GM18858 (cell line): Measurements from ENCODE around the gene PRR20G.
"Not testable (repeated sequence)": the region's sequence is repeated elsewhere in the genome, so short reads cannot be mapped to it uniquely, and the experiment has no call there.

Experiments
- ATAC-seq: cut with Tn5 transposase; IDR thresholded peaks from one replicate; pipeline ENCODE4 v1.9.1; 2021; ENCODE audit not compliant: unreplicated experiment

PRR20G gene

DNA sequence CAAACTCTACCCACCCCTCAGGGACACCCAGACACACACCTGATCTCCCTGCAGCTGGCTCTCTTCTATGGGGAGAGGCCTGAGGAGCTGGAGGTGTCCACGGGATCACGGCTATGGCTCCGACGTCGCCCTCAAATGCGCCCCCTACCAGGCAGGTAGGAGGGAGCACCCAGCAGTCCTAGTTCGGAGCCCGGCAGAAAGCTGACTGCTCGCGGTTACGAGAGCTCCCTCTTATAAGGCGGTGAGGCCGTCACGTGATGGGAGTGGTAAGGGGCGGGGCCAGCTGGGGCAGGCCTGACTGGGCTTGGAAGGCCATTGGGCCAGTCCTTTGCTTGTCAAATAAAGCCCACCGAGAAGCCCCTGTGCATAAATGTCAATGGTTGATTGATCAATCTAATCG is at the start of gene PRR20G:
TSS of gene PRR20G (minus strand) at position 207 of the 400 bp plus-strand sequence. CDS start 681 bp downstream, outside the sequence.
- no peak for ATAC-seq

DNA sequence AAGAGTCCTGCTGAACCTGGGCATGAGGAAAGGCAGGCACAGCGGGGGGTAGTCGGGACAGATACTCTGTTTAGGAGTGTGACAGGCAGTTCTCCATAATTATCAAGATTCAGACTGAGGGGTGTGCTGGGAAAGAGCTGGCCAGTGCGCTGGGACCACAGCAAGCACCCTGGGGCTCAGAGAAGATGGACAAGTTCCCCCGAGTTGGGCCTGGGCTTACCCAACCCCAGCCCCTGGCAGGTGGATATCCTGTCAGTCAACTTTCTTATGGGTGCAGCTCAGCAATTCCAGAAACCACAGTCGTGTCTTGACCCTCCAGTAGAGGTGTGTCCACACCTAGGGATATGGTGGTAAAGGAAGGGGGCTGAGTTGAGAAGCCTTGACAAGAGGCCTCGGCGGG is 49.2 kb upstream of the PRR20G start:
- ATAC-seq = no peak

DNA sequence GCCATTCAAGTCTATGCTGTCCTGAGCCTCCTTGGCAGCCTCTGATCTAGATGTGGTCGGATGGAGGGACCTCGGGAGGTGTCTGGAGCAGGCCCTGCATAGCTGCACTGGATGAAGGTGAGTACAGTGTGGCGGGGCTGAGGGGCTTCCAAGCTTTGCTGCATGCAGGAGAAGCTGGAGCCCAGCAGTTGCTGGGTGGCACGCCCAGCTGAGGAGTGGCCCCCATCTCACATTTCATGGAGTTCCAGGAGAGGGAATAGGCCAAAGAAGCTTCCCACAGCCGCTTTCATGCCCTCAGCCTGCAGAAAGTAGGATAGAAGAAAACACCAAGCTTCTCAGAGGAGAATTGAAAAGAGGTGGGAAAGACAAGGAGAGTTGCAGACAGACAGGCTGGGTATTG is 48.3 kb upstream of the PRR20G start:
- no peak for ATAC-seq

DNA sequence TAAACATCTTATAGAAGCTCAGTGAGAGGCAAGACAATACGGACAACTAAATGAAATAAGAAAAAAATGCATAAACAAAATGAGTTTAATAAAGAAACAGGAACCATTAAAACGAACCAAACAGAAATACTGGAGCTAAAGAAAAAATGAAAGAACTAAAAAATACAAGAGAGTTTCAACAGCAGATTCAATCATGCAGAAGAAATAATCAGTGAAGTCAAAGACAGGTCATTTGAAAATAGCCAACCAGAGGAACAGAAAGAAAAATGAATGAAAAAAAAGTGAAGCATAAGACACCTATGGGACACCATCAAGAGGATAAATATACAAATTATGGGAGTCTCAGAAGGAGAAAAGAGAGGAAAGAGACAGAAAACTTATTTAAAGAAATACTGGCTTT is 42.5 kb upstream of the PRR20G start:
- ATAC-seq = no peak

DNA sequence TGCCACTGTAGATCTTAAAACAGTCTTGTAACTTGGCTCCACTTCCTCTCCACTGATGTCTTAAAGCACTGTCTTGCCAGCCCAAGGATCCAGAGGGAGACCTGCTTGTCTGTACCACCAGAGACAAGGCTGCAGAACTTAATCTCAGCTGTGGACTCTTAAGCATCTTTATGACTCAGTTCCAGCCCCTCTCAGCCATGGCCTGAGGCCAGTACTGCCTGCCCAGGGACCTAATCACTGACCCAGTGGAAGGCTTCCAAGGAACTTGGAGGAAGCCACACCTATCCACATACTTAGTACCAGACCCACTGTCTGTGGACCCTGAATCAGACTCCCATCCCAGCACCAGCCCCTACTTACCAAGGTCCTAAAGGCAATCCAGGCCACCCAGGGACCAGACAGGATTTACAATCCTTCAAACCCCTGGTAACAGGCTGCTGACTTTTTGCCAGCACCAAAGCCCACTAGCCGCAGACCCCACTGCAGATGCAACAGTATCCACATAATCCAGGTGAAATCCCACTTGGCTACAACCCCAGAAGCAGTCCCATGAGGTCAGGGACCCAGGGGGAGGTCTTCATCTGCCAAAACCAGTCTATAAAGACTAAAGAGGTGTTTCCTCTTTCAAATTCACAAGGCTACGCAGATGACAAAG is 41.9 kb upstream of the PRR20G start:
- no peak for ATAC-seq

DNA sequence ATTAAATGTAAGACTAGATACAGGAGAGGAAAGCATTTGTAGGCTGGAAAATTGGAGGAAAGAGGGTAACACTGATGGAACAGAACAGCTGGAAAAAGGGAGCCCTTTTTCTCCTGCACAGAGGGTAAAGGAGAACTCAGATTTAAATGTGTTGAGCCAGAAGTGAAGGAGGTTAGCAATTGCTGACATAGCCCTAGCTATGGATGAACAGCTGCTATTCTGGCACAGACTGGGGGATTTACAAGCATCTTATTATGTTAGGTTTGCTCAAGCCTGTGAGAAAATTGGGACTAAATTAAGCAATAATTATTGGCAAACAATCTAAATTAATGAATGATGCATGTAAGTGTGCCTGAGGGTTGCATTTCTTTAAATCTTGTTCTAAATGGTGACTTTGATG is 40.6 kb upstream of the PRR20G start:
- ATAC-seq = no peak

DNA sequence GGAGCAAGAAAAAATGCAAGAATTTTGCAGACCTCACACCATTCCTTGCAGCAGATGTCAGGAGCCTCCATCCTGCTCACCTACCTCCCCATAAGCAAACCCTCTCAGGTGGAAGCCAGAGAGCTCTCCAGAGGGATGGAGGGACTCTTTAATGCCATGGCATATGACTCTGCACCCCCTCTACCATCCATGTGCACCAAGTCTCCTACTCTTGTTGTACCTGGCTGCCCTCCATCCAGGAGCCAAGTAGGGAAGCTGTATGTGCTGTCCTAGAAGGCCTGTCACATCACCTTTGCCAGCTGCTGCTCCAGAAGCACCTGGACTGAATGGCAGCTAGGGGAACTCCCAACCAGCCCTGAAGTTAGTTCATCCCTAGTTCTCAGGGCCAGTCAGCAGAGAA is 38.5 kb upstream of the PRR20G start:
- ATAC-seq = no peak

DNA sequence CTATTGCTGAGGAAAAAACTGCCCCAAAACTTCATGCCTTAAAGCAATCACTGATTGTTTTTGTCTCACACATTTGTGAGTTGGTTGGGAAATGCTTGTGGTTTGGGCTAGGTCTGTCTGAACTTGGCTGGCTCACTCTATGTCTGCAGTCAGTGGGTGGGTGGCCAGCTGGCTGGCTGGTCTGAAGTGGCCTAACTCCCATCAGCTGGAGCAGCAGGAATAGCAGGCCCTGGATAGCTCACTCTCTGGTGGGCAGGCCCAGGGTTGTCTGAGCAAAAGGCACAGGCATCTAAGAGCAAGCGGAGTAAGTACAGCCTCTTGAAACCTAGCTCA is 37.7 kb upstream of the PRR20G start:
- no peak for ATAC-seq

DNA sequence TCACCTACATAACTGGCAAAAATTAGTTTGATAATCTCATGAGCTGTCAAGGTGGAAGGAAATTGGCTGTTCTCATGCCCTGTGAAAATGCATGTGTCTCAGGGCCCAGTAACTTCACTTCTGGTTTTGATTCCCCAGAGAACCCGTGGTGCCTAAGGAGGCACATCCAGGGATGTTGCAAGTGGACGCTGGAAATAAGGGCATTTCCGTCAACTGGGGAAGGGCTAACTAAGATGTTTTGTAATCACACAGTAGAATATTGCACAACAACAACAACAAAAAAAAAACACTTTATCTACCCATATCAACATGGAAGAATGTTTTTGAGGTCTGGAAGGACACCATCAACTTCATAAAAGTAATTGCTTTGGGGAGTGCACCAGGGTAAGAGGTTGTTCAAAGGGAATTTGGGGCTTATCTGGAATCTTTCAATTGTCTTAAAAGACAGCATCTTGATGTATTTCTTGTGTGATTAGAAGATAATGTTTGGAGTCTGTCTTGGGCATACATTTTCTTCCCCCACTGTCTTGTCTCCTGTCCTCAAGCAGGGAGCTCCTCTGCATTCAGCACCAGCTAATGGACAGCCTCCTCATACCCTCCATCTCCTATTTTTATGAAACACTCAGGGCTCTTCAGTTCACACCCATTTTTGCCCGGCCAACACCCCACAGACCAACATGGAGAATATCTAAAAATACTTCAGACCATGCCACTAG is 37.2 kb upstream of the PRR20G start:
- ATAC-seq = no peak

DNA sequence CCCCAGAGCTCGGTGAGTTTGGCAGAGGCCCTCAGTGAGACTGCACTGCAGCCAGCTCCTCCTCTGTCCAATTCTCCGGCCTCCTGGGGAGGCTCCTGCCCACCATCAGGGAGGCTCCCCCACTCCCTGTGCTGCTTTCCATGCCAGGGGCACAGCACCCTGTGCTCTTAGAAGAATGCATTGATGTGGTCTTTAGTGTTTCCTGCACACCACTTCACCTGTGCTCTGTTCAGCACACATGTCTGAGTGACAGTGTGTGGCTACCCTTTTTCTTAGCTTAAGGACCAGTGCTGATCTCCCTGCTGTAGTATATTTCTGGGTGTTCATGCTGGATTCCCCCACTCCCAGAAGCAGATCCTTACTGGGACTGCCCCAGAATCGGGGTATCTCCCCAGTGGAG is 36.2 kb upstream of the PRR20G start:
- no peak for ATAC-seq

DNA sequence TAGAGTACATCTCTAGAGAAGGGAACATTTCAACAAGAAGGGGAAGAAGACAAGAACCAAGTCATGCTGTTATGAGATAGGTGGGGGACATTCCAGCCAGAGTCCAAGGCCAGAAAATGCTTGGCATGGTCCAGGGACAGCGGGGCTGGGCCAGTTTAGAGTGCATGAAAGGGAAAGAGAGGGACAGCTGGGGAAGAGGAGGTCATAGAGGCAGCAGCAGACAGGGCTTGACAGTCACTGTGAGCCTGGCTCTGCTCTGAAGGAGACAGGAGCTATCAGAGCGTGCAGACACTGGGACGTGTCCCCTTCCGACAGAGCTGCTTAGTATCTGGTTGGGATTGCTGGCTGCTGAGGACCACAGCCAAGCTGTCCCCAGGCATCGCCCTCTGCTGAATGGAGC is 35.7 kb upstream of the PRR20G start:
- no peak for ATAC-seq

DNA sequence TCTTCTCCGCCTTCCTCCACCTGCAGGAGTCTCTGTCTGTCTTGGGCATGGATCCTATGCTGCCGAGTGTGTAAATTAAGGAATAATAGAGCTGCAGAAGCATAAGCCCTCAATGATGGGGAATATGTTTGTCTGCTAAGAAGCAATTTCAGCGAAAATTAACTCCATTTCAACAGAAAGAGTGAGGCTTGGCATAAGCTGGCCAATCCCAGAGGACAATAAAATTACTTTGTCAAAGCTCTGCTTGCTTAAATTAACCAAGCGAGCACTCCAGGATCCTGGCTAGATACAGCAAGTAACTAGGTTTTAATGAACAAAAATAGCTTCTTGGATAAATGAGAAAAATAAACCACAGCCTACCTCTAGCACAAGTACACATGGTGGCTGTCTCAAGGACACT is 33.5 kb upstream of the PRR20G start:
- ATAC-seq = no peak

DNA sequence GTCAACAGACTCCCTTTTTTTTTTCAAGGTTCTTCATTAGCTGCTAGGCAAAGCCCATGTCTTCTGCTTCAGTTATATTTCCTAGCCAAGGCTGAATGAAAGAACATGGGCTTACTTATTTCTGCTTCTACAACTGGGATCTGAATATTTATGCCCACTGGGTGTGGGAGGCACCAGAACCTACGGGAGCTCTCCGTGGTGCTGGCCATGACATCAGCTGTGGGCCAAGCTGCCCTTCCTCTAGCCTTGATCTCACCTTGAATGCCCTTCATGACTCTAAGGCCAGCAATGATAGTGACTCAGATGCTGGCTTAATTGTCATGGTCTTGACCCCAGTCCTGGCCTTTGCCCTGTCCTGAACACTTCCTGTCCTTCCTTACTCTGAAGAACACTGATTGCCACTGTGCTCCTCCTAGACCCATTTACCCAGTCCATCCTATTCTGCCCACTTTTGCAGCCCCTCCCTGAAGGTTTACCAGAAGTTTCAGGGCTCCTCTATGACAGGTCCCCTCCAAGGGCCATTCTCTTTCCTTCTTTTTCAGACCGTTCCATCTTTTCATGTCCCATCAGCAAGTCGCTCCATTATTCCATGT is 32.8 kb upstream of the PRR20G start:
- no peak for ATAC-seq

DNA sequence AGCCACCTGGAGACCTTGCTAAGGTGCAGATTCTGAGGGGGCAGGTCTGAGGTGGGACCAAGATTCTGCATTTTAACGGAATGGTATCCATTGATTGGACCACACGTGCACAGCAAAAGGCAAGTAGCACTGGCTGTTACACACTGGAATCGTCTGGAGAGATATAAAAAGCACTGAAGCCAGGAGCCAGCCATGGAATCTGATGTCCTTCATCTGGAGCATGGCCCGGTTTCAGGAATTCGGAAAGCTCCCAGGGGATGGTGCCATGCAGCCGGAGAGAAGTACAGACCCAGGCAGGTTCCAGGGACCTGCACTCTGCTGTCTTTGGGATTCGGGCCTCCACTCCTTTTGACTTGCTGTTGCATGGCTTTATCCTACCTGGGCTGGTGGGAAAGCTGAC is 28.8 kb upstream of the PRR20G start:
- ATAC-seq = no peak

DNA sequence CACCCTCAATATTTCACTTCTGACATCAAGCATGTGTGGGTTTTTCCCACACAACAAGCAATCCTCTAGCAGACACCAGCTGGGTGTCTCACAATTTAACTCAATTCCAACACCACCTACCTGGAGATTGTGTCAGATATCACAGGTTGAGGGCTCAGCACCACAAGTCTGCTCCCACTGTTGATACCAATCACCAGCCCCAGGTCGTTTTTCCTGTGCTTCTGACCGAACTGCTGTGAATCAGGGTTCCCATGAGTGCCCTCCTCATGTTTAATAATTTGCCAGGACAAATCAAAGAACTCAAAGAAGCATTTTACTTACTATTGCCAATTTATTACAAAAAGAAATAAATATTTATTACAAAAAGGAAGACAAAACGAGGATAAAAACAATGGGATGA is 25.0 kb upstream of the PRR20G start:
- no peak for ATAC-seq

DNA sequence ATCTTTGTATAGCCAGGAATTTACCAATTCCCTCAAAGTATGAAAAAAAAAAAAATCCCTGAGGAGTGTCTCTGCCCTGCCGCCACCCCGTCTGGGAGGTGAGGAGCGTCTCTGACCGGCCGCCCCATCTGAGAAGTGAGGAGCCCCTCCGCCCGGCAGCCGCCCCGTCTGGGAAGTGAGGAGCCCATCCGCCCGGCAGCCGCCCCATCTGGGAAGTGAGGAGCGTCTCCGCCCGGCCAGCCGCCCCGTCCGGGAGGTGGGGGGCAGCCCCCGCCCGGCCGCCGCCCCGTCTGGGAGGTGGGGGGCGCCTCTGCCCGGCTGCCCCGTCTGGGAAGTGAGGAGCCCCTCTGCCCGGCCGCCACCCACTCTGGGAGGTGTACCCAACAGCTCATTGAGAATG is 21.0 kb upstream of the PRR20G start:
- not testable (repeated sequence) for ATAC-seq

DNA sequence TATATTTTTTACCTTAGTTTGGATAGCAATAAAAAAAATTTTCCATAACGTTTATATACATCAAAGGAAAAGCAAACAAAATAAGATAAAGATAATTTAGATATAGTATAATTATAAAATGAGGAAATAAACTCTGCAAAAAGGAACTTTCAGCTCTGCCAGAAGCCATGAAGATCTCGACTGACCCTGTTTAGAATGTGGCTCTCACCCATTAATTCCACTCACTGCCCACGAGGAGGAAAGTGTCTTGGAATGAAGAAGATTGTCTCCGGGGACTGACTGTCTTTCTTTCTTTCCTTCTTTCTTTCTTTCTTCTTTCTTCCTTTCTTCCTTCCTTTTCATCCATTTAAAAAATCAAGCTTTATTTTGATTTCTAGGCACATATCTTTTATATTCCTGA is 20.1 kb upstream of the PRR20G start:
- no peak for ATAC-seq

DNA sequence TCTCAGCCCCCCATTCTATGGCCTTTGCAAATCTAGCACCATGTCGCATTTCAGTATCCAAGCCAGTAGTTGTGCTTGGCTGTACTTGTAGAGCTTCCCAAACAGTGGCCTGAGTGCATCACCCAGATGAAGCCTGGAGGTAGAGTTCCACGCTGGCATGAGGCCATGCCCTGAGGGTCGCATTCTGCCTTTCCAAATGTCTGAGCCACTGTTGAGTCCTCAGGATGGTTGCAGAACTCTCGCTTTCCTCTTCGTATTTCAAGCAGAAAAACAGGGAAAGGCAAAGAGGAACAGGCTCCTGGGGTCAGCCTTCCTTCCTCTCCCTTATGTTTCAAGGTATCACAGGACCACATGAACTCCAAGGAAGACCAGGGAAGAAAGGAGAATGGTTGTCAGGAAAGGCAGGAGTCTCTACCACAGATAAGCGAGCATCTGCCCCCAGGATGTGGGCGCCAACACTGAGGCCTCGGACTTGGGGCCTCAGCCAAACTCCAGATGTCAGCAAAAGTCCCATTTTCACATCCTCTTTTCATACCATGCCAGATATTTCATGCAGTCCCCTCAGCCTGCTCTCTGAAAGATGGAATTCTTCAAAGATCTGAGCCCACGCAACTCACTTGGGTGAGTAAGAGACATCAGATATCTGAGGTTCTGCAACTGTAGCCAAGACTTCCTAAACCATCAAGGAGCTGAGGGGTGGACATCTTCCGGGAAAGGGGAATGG is 19.4 kb upstream of the PRR20G start:
- ATAC-seq = no peak

DNA sequence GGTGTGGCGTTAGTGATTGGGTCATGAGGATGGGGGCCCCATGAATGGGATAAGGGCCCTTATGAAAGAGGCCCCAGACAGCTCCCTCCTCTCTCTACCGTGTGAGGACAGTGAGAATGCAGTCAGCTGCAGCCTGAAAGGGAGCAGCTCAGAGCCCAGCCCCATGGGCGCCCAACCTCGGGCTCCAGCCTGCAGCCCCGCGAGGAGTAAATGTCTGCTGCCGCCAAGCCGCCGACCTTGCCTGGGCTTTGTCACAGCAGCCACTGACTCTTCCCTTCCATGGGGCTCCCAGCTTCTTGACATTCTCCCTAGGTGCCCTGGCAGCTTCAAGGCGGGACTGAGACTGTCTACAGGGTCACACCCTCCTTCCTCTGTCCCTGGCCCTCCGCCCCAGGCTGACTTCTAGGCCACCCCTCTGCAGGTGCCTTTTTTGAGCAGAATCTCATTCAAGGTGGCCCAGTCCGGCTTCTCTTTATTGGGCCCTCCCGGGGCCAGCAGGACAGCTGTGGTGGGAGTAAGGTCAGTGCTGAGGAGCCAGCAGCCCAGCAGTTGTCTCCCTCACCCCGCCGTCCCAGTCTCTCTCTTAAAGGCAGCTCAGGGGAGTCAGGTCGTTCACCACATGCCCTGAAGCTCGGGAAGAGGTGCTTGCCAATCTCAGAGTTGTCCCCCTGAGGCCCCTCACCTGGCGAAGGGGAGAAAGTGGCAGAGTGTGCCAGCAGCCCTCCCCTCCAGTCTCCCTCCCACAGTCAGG is 18.7 kb upstream of the PRR20G start:
- ATAC-seq = no peak

DNA sequence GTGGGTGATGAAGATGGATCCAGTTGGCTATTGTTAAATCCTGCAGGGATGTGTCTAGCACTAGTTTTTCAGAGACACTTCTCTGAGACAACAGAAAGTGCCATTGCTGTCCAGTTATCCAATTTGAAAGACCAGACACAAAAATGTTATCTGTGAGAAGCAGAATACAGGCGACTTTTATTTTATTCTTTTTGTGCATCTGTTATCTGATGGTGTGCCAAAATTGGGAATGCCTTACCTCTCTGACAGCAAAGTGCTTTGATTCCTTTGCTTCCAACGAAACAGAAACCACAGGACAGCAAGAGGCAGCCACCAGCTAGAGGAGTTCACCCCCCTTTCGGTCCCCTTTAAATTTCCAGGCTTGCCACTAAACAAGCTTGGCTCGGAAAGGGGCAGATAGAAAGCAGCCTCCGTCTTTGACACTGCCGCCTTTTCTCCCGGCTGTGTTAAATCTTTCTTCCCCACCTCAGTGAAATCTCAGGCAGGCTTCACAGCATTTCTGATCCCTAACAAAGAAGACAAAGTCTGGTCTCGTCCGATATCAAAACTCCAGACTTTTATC is 17.7 kb upstream of the PRR20G start:
- ATAC-seq = no peak
